ENCODE data around the gene SORCS1.

- no peak for TF ChIP-seq CTCF (IDR thresholded peaks at IDR 0.05; ENCODE audit: low read depth, low read length, poor library complexity, severe bottlenecking)
- no peak for TF ChIP-seq EZH2phosphoT487 (IDR thresholded peaks at IDR 0.05; ENCODE audit: borderline replicate concordance, low read length)
Observed at GRCh38 chr10:106957823-106958588, 206.5 kb downstream of the SORCS1 start.
